DND-41 (cell line): Measurements from ENCODE around the gene TENT5C.

ENCODE experiments used
- ATAC-seq: fragments of 200-7000 bp; cut with Tn5 transposase; 3 replicates; pipeline ENCODE4 v1.9.1; 2021; ENCODE audit warnings: low read depth; ENCODE audit not compliant: insufficient read depth
- DNase-seq: peaks from one replicate; pipeline ENCODE4 v3.0.0-alpha.2; 2020
- H2AFZ ChIP-seq: 2 replicates; pipeline ENCODE4 v1.6.0; 2012; ENCODE audit warnings: low read depth, low read length
- H3K27ac ChIP-seq: 2 replicates; pipeline ENCODE4 v1.5.1; 2012; ENCODE audit warnings: low read length, inconsistent platforms
- H3K27me3 ChIP-seq: fragments of 200-600 bp; sonication (generic); 2 replicates; pipeline ENCODE4 v1.6.0; 2012; ENCODE audit warnings: low read length, mild to moderate bottlenecking, inconsistent platforms; ENCODE audit not compliant: insufficient read depth, poor library complexity
- H3K36me3 ChIP-seq: 2 replicates; pipeline ENCODE4 v1.5.1; 2012; ENCODE audit warnings: low read length, inconsistent platforms; ENCODE audit not compliant: insufficient read depth
- H3K4me1 ChIP-seq: 2 replicates; pipeline ENCODE4 v1.5.1; 2012; ENCODE audit warnings: mild to moderate bottlenecking, low read length; ENCODE audit not compliant: insufficient read depth
- H3K4me2 ChIP-seq: 2 replicates; pipeline ENCODE4 v1.6.0; 2012; ENCODE audit warnings: mild to moderate bottlenecking, moderate library complexity, low read length, inconsistent platforms; ENCODE audit not compliant: insufficient read depth
- H3K4me3 ChIP-seq, 2 experiments: fragments of 200-600 bp in 1 of 2; shearing (Covaris generic) in 1 of 2; 2 replicates each; pipeline ENCODE4 v1.5.1; 2012 to 2016; ENCODE audit warnings: inconsistent platforms in 2 of 2, low read length in 2 of 2, mild to moderate bottlenecking in 2 of 2, low read depth in 1 of 2, moderate library complexity in 1 of 2
- H3K79me2 ChIP-seq: 2 replicates; pipeline ENCODE4 v1.6.0; 2012; ENCODE audit warnings: low read length, inconsistent platforms; ENCODE audit not compliant: insufficient read depth
- H3K9ac ChIP-seq: 2 replicates; pipeline ENCODE4 v1.6.0; 2012; ENCODE audit warnings: low read depth, mild to moderate bottlenecking, inconsistent platforms, low read length, moderate library complexity
- H3K9me3 ChIP-seq: 2 replicates; pipeline ENCODE4 v1.5.1; 2012; ENCODE audit warnings: low read length, moderate library complexity, mild to moderate bottlenecking, inconsistent platforms; ENCODE audit not compliant: insufficient read depth, severe bottlenecking
- H4K20me1 ChIP-seq: 2 replicates; pipeline ENCODE4 v1.6.0; 2012; ENCODE audit warnings: low read length; ENCODE audit not compliant: insufficient read depth
- CTCF ChIP-seq: IDR thresholded peaks from 2 replicates; pipeline ENCODE4 v1.5.1; 2012; ENCODE audit warnings: borderline replicate concordance, low read length, moderate library complexity, mild to moderate bottlenecking; ENCODE audit not compliant: poor library complexity, severe bottlenecking; ENCODE audit errors: extremely low read depth
- EZH2 ChIP-seq: IDR thresholded peaks from 3 replicates; pipeline ENCODE4 v1.6.1; 2012; ENCODE audit warnings: borderline replicate concordance, low read depth, mild to moderate bottlenecking, moderate library complexity, low read length, inconsistent platforms; ENCODE audit not compliant: severe bottlenecking

Gene TENT5C

GRCh38 chr1:117581391-117581943 is 24.4 kb upstream of the TENT5C start:
- Histone ChIP-seq H3K4me2 (no peak overlapping the region), H3K27ac (no peak overlapping the region)
- TF ChIP-seq CTCF = no peak
- TF ChIP-seq EZH2 = no peak

GRCh38 chr1:117582451-117582850 is 23.4 kb upstream of the TENT5C start:
- ATAC-seq = no peak
- Histone ChIP-seq H3K4me3 (no peak overlapping the region), H3K27me3 (no peaks in the 10 kb centered on the region), H2AFZ (no peak overlapping the region), H3K79me2 (no peaks in the 10 kb centered on the region), H3K36me3 (no peaks in the 10 kb centered on the region), H4K20me1 (no peaks in the 10 kb centered on the region), H3K9ac (no peak overlapping the region), H3K27ac (no peak overlapping the region), H3K9me3 (no peaks in the 10 kb centered on the region), H3K4me2 (no peak overlapping the region), H3K4me1 (no peaks in the 10 kb centered on the region)
- no peak for DNase-seq
- TF ChIP-seq EZH2 = no peak
- TF ChIP-seq CTCF = no peak

More at GRCh38 chr1:117581391-117581943, 24.4 kb upstream of the TENT5C start:
- DNase-seq (no peak), ATAC-seq (no peak)
- no peak overlapping the region for H3K9ac ChIP-seq
- no peaks in the 10 kb centered on the region for H3K9me3 ChIP-seq
- no peak overlapping the region for H3K4me3 ChIP-seq
- no peaks in the 10 kb centered on the region for H3K27me3 ChIP-seq
- H4K20me1 ChIP-seq = no peaks in the 10 kb centered on the region
- no peaks in the 10 kb centered on the region for H3K4me1 ChIP-seq
- H3K36me3 ChIP-seq = no peaks in the 10 kb centered on the region
- H3K79me2 ChIP-seq = no peaks in the 10 kb centered on the region
- no peak overlapping the region for H2AFZ ChIP-seq

- no peaks in the 10 kb centered on the region for H3K4me1 ChIP-seq
- H4K20me1 ChIP-seq = no peaks in the 10 kb centered on the region
- ATAC-seq = no peak
- no peak overlapping the region for H2AFZ ChIP-seq
- H3K79me2 ChIP-seq = no peaks in the 10 kb centered on the region
- no peaks in the 10 kb centered on the region for H3K9me3 ChIP-seq
- H3K27ac ChIP-seq = no peak overlapping the region
- H3K36me3 ChIP-seq = no peaks in the 10 kb centered on the region
- no peak for DNase-seq
- no peak overlapping the region for H3K4me2 ChIP-seq
- no peaks in the 10 kb centered on the region for H3K27me3 ChIP-seq
- H3K4me3 ChIP-seq = no peak overlapping the region
- TF ChIP-seq CTCF (no peak), EZH2 (no peak)
- no peak overlapping the region for H3K9ac ChIP-seq
Measured at GRCh38 chr1:117583247-117583646, 22.6 kb upstream of the TENT5C start.

GRCh38 chr1:117584181-117584580 is 21.7 kb upstream of the TENT5C start:
- no peak overlapping the region for H2AFZ ChIP-seq
- H3K27ac ChIP-seq = no peak overlapping the region
- no peaks in the 10 kb centered on the region for H3K4me1 ChIP-seq
- DNase-seq (no peak), ATAC-seq (no peak)
- no peaks in the 10 kb centered on the region for H4K20me1 ChIP-seq
- no peaks in the 10 kb centered on the region for H3K79me2 ChIP-seq
- H3K9me3 ChIP-seq = no peaks in the 10 kb centered on the region
- H3K27me3 ChIP-seq = no peaks in the 10 kb centered on the region
- H3K4me2 ChIP-seq = no peak overlapping the region
- no peaks in the 10 kb centered on the region for H3K36me3 ChIP-seq
- H3K9ac ChIP-seq = no peak overlapping the region
- H3K4me3 ChIP-seq = no peak overlapping the region
- no peak for TF ChIP-seq EZH2
- TF ChIP-seq CTCF = no peak
